Right lobe of liver (tissue), 4 donors: ENCODE results near the gene MSX1.

Experiments
- CTCF ChIP-seq, 4 donors: fragments of 200-600 bp in 3 of 4; fragments of 450-650 bp in 1 of 4; IDR thresholded peaks; one replicate each; pipeline versions ENCODE4 v1.5.1 to v1.8.0; 2016 to 2022; ENCODE audit warnings: antibody characterized with exemption in 4 of 4, mild to moderate bottlenecking in 2 of 4
- POLR2A ChIP-seq: fragments of 450-650 bp; IDR thresholded peaks from one replicate; pipeline ENCODE4 v1.6.1; 2017; ENCODE audit warnings: antibody characterized with exemption, mild to moderate bottlenecking
- donor health status: DM: no; HTN: no; CAD: no.
- donor health status: DM: no; HTN: no; CAD: no.
- donor health status: DM: no; HTN: yes; CAD: no.

GRCh38 chr4:4819213-4819606 is 40.3 kb upstream of the MSX1 start:
- TF ChIP-seq CTCF (IDR thresholded peaks at IDR 0.05) (no peak), POLR2A (no peak)
